GM21825 (cell line): ENCODE data around the gene TNFRSF6B.
"Not testable (repeated sequence)": the region's sequence is repeated elsewhere in the genome, so short reads cannot be mapped to it uniquely, and the experiment has no call there.

Experiments used
- ATAC-seq: cut with Tn5 transposase; IDR thresholded peaks from one replicate; pipeline ENCODE4 v1.9.1; 2021; ENCODE audit warnings: mild to moderate bottlenecking, moderate library complexity; ENCODE audit not compliant: unreplicated experiment

The TNFRSF6B gene

DNA sequence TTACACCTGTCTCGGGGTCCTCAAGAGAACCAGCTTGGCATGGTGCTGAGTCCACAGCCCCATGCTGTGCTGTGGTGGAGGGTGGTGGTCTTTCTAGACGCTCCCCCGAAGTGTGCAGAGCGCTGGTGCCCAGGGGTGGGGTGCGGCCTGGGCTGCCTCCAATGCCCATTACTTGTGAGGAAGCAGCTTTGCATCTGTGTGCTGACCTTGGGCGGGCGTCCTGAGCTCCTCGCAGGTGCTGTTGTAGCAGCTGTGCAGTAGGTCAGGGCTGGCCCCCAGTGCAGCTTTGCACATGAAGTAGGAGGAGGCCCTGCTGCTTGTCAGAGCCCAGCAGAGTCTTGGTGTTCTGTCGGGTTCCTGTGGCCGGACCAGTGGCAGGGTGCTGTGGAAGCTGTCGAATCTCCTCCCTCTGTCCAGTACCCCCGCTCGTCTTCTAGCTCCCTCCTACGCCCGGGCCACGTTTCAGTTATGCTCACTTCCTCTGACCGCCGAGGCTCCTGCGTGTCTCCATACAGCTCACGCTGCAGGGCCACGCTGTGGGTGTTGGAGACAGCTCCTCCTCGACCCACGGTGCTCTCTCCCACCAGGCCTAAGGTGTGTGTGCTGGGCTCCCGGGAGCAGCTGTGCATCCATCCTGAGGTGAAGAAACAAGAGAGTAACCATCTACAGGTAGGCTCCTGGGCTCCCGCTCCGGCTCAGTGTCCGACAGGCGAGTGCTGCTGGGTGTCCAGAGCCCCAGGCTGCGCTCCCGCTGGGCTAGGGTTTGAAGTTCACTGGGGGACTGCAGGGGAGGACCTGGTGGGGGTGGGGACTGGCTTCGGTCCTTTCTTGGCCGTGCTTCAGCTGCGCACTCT, 34.3 kb upstream of the TNFRSF6B start:
- ATAC-seq = no peak

DNA sequence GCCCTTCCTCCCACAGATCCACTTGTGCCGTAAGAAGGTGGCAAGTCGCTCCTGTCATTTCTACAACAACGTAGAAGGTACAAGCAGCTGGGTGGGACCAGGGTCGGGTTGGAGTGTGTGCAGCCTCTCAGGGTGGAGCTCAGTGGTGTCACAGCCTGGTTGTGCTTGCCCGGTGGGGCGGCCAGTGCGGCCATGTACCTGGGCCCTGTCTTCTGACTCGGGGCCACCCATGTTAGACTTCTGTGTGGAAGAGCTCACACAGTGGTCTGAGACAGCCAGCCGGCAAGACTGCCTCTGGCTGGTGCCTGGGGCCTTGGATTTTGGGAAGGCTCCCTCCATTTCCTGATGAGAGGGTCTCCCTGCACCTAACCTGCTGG, 33.7 kb upstream of the TNFRSF6B start:
- ATAC-seq = no peak

DNA sequence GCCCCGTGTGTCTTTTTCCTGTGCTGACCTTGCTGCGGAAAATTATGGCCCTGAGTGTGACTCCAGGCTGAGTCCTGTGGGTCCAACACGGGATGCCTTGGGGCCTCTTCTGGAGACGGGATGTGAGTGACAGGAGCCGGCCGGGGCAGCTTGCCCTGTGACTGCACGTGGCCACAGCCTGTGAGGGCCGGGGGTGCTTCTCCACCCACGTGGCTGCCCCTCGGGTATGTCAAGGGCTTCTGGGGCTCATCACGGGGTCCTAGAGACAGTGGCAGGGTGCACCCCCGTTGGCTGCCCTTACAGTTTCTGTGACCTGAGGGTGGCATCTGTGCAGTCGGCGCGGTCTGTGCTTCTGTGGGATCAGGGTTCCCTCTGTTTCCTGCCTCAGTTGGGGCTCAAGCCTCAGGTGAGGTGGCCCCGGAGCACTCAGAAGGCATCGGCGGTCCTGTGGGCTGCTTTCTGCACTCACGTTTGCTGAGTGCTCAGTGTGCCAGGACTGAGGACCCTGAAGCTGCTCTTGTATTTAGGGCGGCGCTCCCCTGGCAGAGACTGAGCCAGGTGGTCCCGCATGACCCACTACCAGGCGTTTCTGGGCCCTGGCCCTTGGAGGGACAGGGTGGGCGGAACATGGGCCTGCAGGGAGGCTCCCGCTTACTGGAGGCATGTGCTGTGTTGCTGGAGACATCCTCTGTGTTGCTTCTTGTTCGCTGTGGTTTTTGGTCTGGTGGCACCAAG, 33.0 kb upstream of the TNFRSF6B start:
- ATAC-seq = no peak

DNA sequence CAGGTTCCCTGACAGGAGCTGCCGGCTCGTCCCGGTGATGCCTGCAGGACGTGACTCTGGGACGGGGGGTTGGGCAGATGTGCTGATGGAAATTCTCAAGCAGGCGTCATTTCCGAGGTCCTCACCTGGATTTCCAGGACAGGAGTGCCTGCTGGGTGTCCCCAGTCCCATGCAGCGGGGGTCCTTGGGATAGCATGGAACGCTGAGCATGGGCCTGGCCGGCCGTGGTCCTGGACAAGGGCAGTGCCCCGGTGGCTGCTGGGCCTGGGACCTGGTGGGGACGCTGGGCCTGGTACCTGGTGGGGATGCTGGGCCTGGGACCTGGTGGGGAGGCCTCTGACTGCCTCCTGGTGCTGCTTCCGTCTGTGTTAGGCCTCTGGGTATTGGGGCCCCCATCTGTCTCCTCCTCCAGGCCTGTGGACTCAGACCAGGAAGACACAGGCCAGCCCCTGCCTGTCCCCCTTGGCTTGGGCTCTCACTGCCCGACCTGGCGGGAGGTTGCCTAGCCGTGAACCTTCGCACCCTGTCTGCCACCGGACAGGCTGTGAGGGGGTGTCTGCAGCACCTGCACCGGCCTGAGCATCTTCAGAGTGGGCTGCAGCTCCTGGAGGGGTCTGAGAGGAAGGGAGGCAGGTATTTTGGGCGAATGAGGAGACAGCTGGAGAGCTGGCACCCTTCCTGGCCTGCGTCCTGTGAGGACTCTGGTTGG, 32.2 kb upstream of the TNFRSF6B start:
- no peak for ATAC-seq

DNA sequence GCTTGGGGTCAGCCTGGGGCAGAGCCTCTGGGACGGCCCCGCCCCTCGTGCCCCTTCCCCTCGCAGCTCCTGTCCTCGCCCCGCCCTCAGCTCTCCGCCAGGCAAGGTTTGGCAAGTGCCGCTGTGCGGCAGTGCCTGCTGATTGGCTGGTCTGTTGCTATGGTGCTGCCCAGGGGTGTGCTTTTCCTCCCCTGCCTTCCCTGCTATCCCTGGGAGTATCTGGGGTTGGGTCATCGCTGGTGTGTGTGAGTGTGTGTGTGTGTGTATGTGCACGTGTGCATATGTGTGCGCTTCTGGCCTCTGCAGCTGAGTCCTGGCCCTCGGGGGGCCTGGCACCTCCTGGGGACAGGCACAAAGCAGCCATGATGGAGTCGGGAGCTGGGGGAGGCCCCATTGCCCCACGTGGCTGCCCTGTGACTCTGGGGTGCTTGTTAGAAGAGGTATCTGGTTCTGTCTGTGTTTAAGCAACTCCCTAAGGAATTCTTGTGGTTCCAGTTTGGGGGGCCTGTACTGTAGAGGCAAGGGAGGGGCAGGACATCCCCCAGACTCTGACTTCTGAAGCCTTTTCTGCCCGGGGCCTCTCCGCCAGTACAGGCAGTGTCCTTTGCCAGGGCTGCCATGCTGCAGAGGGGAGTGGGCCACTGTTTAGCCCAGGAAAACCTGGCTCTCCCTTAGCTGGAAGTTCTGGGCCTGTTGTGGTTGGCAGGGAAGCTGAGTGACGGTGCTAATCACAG, 31.4 kb upstream of the TNFRSF6B start:
- ATAC-seq = no peak

DNA sequence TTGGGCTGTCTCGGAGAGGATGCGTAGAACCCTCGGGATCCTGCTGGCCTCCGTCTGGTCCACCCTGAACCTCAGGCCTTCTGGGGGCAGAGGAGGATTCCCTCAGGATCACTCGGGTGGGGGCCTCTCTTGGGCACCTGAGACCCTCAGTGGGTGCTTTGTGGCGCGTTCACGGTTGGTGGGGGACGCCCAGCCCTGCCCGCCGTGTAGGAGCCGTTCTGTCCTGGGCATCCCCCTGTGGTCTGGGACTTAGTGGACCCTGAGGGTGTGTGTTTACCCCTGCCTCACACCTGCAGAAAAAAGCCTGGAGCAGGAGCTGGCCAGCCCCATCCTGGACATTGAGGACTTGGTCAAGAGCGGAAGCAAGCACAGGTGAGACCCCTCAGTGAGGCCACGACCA, 30.7 kb upstream of the TNFRSF6B start:
- ATAC-seq = no peak

DNA sequence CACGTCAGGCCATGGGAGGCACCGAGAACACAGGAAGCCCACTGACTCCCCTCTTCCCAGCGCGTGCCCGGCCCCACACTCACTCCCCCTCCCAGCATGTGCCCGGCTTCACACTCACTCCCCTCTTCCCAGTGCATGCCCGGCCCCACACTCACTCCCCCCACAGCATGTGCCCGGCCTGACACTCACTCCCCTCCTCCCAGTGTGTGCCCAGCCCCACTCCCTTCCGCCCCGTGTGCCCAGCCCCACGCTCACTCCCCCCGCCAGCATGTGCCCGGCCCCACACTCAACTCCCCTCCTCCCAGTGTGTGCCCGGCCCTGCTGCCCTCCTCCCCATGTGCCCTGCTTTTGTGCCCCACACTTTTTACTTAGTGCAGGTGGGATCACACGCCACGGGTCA, 28.6 kb upstream of the TNFRSF6B start:
- ATAC-seq = no peak

DNA sequence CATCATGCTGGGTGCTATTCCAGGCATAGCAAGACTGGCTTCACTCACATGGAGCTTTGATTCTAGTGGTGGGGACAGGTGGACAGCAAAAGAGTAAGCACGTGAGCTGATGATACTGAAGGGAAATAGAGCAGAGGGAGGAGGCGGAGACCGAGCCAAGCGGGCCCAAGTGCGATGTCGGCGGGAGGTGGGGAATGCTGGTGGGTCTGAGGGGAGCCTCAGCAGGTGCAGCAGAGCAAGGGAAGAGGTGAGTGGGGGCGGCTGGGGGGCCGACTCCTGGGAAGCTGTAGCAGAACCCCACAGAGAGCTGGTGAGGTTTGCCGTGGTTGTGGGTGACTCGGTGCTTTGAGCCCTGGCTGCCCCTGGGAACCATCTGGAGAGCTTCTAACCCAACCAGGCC, 28.1 kb upstream of the TNFRSF6B start:
- no peak for ATAC-seq

DNA sequence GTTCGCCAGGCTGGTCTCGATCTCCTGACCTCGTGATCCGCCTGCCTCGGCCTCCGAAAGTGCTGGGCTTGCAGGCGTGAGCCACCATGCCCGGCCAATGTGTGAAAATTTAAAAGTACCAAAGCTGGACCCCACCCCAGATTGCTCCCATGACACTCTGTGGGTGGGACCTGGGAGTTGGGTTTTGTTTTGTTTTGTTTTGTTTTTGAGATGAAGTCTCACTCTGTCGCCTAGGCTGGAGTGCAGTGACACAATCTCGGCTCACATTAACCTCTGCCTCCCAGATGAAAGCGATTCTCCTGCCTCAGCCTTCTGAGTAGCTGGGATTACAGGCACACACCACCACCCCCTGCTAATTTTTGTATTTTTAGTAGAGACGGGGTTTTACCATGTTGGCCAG, 24.8 kb upstream of the TNFRSF6B start:
- ATAC-seq = not testable (repeated sequence)

DNA sequence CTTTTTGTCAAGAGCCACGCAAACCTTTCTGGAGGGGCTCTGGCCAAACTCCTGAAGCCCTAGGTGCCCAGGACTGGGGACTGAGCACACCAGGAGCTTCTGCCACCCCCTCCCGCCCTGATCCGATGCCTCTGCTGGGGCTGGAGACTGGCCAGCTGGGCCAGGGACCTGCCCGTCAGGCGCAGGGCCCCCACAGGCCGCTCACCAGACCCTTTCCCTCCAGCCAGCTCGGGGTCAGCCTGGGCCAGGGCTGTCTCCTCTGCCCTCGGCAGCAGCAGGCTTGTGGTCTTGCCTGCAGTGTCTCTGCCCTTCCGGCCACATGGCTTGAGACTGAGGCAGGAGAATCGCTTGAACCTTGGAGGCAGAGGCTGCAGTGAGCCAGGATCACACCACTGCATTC, 23.8 kb upstream of the TNFRSF6B start:
- ATAC-seq = no peak

DNA sequence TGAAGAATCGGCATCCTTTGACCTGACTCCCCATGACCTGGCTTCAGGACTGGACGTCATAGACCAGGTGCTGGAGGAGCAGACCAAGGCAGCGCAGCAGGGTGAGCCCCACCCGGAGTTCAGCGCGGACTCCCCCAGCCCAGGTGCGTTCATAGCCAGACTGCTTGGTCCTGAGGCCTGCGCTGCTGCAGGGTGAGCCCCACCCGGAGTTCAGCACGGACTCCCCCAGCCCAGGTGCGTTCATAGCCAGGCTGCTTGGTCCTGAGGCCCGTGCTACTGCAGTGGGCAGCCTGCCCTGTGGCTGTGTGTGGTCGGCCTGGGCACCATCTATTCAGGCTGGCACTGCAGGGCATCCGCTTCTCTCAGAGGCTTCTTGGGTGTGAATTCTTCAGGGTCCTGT, 22.5 kb upstream of the TNFRSF6B start:
- no peak for ATAC-seq

DNA sequence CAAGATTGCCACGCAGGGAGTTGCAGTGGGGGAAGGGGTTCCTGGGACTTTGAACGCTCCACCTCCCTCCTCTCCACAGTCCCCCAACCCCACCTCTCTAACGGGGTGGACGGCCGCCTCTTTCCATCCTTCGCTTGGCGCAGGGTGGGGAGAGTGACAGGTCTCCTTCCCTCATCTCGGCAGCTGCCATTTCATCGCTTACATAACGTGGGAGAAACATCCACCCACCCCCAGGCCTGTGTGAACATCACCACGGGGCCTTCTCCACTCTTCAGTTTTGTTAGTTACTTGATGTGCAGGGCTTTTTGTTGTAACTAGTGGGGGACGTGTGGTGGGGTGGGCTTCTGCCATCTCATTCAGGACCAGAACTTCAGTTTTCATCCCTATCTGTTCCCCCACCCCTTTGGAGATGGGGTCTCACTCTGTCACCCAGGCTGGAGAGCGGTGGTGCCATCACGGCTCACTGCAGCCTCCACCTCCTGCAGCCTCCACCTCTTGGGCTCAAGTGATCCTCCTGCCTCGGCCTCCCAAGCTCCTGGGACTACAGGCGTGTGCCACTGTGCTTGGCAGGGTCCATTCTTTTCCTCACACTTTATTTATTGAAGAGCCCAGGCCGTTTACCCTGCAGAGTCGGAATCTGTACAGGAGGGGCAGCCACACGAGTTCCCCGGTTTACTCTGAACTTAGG, 20.6 kb upstream of the TNFRSF6B start:
- ATAC-seq = no peak

DNA sequence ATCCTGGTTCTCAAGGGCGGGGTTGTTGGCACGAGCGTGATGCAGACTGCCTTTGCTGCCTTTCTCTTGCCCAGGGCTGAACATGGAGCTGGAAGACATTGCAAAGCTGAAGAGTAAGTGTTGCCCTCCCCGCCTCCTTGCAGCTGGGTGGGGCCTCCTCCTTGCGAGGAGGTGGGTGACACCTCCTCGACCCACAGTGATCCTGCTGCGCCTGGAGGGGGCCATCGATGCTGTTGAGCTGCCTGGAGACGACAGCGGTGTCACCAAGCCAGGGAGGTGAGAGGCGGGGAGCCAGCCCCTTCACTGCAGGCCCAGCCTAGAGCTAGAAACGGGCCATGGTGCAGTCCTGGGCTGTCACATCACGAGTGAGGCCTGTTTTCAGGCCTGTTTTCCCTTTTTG, 18.4 kb upstream of the TNFRSF6B start:
- no peak for ATAC-seq

DNA sequence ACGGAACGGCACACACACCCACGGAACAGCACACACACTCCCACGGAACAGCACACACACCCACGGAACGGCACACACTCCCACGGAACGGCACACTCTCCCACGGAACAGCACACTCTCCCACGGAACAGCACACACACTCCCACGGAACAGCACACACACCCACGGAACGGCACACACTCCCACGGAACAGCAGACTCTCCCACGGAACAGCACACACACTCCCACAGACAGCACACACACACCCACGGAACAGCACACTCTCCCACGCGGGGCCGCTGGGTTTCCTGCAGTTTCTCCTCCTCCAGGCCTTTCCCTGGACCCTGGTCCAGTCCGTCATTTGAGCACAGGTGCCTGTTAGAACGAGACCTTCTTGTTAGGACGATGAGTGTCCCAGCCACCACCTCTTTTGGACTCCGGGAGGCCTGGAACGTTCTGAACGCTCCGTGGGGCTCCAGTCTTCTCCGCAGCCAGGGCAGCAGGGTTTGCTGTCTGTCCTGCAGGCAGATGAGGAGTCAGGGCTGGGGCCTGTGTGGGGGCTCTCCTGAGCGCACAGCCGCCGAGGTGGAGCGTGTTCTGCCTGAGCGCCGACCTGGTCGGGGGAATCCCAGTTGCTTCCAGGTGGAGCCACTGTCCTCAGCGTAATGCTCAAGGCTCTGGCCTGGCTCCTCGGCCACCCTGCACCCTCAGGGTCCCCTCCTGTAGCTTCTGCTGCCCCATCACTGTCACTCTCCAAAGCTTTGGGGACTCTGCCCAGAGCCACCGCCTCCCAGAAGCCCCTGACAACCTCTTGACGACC, 17.6 kb upstream of the TNFRSF6B start:
- no peak for ATAC-seq

DNA sequence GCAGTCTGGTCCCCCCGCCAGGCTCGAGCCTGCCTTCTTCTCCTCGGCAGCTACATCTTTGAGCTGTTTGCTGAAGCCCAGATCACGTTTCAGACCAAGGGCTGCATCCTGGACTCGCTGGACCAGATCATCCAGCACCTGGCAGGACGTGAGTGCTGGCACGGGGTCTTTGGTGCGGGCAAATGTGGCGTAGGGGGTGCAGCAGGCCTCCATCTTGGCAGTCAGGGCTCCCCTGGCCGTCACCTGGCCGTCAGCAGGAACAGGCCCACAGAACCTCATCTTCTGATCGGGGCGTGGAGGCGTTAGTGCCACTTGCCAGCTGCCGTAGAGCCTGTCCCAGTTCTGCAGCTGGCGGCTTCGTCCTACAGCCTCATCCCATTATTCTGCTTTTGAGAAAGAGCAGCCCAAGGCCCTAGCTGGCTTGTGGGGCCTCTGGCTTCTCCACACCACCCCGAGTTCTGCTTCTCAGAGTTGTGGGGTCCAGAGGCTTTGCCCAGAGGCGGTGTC, 16.6 kb upstream of the TNFRSF6B start:
- no peak for ATAC-seq

DNA sequence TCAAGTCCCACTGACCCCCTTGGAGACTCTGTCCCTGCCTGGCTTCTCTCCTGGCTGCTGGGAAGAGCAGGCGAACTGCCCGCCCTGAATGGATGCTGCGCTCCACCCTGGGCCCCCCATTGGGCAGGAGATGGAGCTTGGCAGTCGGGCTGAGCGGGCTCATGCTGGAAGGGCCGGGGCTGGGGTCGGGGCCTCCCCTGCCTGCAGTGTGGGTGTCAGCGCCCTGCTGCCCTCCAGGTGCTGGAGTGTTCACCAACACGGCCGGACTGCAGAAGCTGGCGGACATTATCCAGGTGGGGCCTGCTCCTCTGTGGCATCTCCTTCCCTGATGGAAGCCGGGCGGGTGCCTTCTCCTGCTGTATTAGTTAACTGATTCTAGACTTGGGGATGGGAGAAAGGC, 16.0 kb upstream of the TNFRSF6B start:
- no peak for ATAC-seq

DNA sequence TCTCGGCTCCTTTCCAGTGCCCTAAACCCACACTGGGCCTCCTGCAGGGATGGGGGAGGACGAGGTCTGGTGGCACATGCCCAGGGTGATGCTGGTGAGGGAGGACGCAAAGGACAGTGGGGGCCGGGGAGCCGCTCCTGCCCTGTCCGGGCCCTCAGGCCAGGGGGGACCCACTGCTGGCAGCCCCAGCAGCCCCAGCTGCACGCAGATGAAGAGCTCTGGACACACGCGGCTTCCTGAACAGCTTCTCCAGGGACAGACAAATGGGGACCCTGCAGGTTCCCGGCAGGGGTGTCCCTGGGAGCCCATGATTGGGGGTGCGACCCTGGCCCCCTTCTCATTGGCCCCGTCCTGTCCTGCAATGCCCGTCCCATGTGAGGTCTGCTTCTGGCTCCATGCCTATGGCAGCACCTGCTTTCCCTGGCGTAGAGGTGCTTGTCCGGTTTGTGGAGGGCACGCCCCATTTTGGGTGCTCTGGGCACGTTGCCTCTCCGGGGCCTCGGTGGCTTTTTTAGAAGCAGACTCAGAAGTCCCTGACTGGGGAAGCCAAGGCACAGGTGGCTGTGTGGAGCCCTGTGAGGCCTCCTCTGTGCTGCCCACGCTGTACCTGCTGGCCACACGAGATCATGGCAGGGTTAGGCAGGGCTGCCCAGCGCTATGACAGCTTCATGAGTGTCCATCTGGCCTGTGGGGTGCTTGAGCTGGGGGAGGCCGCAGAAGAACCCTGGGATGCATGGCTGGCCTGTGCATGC, 15.4 kb upstream of the TNFRSF6B start:
- ATAC-seq = no peak

DNA sequence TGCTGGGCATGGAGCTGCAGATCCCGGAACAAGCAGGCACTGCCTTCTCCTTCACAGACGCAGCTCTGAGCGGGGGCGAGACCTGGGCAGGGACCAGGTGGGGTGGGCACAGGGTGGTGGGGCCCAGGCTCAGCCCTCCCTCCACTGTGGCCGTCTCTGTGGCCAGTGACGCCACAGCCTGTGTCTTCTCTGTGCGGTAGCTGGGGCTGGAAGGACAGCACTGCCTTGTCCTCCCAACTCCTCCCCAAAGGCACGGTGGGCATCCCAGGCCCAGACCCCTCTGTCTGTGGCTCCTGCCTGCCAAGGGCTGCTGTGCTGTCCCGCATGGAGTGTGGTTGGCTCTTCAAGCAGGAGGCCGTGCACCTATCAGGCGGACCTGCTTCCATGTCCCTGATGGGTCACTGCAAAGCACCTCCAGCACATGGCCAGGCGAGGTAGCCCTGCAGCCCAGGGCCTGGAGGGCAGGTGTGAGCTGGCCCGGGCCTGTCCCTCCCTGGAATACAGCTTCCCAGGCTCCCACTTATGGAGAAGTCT, 14.8 kb upstream of the TNFRSF6B start:
- ATAC-seq = no peak
